ENCODE results near the gene TOX2.

The TOX2 gene

DNA sequence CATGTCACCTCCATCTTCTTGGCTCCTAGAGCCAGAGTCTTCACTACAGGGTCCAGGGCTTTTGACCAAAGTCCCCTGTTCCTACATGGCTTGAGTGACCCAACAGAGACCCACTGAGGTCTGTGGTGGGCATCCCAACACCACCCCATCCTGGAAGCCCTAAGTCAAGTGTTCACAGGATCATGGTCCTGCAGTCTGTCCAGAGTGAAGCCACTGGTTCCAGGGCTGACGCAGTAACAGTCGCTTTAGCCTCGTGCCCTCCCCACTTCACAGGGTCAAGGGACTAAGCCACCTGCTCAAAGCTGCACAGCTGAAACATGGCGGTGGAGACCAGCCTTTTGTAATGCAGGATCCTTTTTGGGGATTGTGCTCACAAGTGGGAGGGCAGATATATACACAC, 138.4 kb downstream of the TOX2 start:
- no peak for DNase-seq (ENCODE audit: low read depth in 1 of 2, low spot score in 1 of 2)

DNA sequence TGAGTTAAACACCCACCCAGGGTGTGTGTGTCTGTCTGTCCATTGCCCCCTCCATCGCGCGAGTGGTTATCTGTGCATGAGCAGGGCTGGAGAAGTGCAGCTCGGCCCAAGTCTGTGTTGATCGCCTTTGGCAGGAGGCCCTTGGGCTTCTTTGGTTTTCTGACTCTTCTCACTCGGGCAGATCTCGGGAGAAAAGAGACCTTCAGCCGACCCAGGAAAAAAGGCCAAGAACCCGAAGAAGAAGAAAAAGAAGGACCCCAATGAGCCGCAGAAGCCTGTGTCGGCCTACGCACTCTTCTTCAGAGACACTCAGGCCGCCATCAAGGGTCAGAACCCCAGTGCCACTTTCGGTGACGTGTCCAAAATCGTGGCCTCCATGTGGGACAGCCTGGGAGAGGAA, 139.5 kb downstream of the TOX2 start:
- no peak for DNase-seq (ENCODE audit: low read depth in 1 of 2, low spot score in 1 of 2)

DNA sequence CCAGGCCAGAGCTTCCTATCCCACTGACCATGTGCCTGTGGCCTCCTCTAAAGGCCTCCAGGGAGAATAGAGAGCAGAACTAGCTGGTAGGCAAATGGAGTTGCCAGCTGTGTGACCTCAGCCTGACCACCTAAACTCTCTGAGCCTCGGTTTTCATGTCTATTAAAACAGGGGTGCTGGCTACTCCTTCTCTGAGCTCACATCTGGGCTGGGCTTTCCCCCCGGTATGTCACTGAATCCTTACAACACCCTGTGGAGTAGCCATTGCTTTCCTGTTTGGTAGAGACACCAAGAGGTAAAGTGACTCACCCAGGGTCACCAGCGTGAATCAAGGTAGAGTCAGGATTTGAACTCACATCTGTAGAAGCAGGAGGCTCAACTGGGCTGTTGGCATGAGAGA, 140.2 kb downstream of the TOX2 start:
- no peak for DNase-seq (ENCODE audit: low read depth in 1 of 2, low spot score in 1 of 2)

DNA sequence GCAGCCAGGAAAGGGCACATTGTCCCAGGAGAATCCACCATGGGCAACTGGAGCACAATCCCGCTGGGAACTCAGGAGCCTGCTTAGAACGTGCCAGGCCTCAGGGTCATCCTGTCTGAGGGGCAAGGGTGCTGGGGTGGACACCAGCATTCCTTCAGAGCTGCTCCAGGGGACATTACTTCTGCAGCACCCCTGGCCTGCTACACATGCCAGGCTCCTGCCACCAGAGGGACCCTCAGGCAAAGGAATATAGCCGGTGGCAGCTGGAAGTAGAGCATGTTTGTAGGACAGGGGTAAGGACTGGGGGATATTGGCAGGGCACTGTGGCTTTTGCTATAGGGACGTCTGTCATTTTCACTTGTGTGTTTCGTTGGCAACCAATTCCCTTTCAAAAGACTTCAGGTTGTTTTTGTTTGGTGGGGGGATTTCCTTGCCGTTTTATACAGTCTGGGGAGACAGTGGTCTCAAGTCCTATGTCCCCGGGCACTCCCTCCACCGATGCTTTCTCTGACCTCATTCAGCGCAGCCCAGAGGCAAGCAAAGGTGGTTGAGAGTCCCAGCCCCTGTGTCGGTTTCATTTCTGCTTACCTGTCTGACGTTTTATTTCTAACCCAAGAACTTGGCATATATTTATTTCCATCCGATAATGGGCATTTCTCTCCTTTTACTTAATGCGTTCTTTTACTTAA, 141.5 kb downstream of the TOX2 start:
- DNase-seq (ENCODE audit: low read depth in 1 of 2, low spot score in 1 of 2): peak in 1 of 2 donors; percentile 26

DNA sequence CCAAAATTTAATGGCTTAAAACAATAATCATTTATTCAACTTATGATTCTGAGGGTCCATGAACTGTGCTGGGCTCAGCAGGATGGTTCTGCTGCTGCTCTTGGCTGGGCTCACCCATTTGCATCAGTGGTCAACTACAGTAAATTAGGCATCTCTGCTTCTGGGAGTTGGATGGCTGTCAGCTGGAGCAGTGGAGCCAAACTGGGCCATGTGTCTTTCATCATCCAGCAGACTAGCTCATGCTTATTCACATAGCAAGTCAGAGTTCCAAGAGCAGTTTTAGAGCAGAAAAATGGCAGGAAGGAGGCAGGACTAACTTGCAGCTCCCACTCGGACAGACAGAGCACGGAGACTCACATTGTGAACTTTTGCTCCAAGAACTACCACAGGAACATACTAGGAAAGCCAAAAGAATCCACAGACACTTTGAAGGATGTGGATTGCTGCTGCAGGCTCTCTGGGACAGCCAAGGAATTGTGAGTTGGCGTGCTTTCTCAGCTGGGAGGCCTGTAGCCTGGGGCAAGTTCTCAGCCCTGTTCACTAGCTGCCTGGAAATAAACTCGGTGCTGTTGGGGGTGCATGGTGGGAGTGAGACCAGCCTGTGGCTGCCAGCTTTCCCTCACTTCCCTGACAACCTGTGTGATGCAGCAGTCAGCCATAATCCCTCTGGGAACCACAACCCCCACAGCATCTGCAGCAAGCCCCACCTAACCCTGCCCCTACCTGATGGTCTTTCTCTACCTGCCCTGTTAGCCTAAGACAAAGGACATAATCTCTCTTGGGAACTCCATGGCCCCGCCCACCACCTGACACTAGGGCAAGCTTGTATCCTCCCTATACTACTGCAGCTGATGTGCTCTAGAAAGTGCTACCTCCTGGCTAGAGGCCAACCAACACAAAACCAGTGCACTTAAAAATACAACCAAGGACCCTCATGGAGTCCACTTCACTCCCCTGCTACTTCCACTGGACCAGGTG, 143.3 kb downstream of the TOX2 start:
- DNase-seq (ENCODE audit: low read depth in 1 of 2, low spot score in 1 of 2): no peak

DNA sequence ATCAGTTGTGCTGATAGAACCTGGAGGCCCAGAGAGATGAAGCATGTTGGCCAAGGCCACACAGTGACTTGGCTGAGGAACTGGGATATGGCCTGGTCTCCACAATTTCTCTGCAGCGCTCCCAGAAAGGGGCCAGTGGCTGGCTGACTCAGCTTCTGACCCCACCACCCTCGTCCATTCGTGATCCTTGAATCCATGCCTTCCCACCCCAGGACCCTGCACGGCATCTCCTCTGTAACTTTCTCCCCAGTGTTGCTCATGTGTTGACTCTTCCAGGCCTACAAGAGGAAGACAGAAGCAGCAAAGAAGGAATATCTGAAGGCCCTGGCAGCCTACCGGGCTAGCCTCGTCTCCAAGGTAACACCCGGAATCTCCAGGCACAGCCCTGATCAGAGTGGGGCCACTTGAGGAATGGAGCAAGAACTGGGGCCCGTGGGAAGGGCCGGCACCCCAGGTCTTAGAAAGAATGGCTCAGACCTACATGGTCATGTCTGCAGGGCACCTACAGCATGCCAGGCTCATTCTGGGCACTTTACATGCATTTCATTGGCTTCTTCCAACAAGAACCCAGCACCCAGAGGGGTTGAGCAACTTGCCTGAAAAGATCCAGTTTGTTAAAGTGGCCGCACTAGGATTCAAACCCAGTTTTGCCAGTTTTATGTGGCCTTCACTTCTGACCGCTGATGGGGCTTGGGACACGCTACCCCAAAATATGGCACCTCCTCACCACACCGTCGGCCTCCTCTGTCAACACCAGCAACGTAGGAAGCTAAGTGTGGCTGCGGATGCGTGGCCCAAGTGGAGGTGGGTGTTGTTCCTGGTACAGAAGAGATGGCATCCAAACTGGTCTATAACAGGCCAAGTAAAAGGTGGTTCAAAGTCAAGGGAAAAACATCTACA, 150.1 kb downstream of the TOX2 start:
- no peak for DNase-seq (ENCODE audit: low read depth in 1 of 2, low spot score in 1 of 2)

DNA sequence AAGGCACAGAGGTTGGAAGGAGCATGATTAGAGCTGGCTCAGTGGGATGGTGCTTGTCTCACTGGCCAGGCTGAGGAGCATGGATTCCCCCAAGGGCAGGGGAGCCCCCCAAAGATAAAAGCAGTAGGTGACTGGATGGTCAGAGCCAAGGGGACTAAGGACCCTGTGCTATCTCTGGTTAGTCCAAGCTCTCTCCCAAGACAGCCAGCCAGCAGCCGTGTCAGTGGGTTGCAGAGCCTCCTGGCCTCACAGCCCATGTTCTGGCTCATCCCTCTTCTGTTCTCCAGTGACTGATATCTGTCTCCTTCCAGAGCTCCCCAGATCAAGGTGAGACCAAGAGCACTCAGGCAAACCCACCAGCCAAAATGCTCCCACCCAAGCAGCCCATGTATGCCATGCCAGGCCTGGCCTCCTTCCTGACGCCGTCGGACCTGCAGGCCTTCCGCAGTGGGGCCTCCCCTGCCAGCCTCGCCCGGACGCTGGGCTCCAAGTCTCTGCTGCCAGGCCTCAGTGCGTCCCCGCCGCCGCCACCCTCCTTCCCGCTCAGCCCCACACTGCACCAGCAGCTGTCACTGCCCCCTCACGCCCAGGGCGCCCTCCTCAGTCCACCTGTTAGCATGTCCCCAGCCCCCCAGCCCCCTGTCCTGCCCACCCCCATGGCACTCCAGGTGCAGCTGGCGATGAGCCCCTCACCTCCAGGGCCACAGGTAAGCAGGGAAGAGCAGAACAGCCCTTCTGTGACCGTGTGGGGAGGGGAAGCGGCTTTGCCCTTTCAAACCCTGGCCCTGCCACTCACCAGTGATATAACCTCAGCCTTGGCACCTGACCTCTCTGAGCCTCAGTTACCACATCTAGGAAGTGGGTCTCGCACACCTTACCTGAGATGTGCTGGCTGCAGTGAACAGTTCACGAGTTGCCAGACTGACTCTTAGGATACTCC, 151.0 kb downstream of the TOX2 start:
- no peak for DNase-seq (ENCODE audit: low read depth in 1 of 2, low spot score in 1 of 2)

DNA sequence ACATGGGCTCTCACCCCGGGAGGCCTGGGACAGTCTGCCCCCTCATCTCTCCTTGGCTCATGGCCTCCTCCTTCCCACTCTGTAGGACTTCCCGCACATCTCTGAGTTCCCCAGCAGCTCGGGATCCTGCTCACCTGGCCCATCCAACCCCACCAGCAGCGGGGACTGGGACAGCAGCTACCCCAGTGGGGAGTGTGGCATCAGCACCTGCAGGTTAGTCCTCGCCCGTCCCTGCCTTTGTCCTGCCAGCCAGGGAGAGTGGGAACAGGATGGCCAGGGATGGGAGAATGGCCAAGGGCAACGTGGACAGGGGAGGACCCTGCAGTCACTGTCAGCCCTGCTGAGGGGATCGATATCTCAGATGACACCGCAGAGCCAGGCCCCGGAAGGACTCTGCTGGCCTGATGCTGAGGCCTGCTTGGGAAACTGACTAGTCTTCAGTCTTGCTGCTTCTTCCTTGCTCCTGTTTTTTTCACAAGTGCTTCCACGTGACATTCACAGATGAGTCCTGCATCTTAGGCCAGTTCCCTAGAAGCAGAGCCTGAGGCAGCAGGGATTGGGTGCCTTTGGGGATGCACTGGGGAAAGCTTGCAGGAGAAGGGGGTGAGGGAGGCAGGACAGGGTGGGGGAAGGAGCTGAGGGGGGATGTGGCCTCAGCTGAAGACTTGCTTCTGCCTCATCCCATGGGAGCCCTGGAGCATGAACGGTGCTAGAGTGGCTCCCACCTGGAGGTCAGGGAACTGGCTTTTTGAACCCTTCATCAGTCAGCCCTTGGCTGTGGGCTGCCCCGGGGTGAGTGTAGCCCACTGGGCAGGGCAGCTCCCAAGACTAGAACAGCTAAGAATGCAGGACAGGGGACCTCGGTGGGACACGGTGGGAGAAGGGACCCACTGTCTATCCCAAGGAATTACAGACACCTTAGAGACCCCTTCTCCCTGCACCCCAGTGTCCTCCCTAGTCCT, 152.3 kb downstream of the TOX2 start:
- DNase-seq (ENCODE audit: low read depth in 1 of 2, low spot score in 1 of 2): no peak

DNA sequence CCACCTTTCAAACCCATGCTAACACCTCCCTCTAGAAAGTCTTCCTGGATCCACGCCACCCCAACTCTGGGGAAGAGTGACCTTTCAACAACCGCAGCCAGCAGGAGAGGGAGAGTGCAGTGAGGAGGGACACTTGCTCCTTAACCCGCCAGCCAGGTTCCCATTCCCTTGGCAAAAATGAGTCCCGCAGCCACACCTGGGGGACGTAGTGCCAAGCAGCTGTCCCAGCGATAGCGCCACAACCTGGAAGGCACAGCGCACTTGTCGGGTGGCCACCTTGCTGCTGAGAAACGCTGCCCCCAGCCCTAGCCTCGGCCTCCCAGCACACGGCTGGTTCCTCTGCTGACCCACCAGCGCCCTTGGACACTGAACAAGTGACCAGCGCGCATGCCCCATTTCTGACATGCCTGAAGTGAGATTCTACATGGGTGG, 153.0 kb downstream of the TOX2 start:
- DNase-seq (ENCODE audit: low read depth in 1 of 2, low spot score in 1 of 2): no peak

DNA sequence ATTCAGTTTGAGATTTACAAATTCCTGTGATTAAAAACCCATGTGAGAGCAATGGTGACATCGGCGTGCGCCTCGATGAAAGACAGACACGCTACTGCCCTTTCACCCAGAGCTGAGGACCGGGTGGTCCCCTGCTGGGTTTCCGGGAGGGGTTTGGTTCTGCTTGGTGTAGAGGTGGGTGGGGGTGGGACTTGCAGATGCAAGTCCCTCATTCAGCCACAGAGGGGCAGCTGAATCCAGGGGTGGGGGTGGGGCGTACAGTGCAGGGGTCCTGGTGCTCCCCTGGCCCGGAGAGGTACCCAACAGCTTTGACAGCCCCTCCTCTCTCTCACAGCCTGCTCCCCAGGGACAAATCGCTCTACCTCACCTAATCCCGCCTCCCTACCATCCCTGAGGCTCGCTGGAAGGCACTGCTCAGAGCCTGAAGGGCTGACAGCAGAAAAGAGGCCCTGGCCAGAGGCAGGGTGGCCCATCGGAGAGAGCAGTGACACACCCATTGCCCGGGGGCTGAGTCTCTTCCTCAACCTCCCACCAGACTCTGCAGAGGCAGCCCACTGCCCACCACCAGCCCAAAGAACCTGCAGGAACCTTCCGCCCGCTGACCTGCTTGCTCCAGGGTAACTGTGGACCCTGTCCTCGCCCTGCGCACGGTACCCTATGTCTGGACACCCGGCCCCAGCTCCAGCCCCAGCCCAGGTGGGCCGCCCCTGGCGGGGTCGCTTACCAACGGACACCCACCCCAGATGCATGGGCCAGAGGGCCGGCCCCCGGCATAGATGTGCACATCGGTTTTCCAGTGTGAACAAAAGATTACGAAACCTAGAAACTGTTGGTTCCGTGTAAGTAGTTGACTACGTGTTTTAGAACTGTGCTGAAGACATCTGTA, 153.9 kb downstream of the TOX2 start:
- DNase-seq (ENCODE audit: low read depth in 1 of 2, low spot score in 1 of 2): no peak

DNA sequence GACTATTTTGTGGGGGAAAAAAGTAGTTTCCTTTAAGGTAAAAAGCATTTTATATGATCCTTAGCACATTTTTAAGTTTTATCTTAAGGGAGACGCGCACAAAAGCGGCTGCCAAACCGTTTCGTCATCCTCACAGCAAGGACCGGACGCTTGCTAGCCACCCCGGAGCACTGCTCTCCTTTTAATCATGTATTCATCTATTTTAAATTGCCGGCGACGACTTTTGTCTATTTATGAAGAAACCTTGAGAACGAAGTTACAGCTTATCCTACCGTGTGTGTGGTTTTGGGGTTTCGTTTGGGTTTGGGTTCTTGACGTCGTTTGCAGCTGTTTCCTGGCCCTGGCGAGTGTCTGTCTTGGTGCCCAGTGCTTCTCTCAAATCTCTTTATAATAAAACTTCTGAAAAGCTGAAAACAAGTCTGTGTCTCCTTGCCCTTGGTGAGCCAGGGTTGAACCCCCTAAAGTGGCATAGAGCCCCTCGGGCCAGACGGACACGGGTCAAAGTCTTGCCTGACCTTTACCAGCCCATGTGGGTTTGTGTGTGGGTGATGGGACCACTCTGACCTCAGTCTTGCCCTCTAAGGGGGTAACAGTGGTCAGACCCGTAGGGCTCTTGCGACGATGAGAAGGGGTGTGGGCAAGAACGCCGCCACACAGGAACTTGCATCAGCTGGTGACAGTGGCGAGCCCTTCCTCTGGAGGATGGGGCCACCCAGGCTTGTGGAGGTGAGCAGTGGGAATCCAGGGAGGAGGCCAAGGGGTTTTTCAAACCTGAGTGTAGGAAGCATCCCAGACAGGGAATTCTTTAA, 154.8 kb downstream of the TOX2 start:
- DNase-seq (ENCODE audit: low read depth in 1 of 2, low spot score in 1 of 2): peak; percentile 23 to 26

DNA sequence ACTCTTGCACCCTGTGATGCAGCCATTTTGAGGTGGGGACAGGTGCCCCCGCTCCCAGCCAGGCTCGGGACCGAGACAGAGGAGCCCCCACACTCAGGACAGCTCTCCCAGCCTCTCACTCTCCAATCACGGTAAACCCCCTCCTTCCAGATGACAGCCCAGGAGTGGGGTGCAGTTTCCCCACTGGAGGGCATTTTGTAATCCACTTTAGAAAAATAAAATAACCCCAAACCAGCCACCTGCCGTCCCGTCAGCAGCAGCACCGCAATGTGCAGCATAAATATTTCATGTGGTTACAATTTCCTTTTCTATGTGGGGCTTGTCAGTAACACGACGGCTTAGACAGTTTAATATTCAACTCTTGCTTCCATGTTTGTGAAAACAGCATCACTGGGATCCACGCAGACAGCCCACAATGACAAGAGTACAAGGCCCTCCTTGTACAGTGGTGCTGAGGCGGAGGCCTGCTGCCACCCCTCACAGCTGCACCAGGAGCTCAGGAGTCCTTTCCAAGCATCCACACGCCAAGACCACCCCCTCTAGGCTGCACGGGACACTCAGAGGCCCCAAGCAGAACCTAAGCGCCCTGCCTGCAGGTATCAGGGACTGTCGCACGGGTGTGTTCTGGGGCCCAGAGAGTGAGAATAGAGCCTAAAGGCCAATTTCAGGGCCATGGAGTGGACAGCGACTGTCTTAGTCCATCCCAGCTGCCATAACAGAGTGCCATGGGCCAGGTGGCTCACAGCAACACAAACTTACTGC, 155.7 kb downstream of the TOX2 start:
- DNase-seq (ENCODE audit: low read depth in 1 of 2, low spot score in 1 of 2): no peak

DNA sequence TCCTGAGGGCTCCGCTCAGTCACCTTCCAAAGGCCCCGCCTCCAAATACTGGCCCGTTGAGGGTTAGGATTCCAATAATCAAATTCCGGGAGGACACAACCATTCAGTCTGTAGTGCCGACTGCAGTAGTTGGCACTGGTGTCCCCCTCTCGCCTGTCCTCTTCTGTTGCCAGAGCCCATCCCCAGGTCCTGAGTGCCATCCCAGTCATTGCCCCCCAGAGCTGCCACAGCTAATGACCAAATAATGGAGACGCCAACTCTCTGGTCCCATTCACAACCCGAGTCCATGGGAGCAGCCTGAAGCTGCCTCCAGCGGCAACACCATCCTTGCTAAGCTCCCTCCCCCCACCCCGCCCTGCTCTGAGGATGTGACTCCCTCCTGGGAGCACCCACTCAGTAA, 156.4 kb downstream of the TOX2 start:
- no peak for DNase-seq (ENCODE audit: low read depth in 1 of 2, low spot score in 1 of 2)

DNA sequence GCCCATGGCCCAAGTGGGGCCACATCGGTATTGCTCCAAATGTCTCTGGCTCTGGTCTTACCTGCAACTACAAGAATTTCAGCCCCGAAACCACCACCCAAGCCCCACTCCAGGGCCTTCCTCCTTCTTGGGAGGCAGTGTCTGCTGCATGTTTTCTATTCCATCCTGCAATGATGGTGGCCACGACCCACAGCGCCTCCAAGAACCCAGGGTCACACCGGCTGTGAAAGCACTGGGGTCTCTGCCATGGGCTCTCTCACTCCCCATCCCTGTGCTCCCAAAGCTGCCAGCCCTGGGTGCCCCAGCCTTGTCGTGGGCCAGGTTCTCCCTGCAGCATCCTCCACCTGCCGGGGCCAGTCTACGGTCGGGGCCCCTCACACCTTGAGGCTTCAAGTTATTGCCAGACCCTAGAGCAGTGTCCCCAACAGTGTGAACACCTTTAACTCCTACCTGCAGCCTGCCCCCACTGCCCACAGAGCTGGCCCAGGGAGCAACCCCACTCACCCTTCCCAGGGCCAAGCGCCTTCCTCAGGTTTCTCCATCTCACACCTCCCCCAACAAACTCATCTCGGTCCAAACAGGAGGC, 157.0 kb downstream of the TOX2 start:
- no peak for DNase-seq (ENCODE audit: low read depth in 1 of 2, low spot score in 1 of 2)

DNA sequence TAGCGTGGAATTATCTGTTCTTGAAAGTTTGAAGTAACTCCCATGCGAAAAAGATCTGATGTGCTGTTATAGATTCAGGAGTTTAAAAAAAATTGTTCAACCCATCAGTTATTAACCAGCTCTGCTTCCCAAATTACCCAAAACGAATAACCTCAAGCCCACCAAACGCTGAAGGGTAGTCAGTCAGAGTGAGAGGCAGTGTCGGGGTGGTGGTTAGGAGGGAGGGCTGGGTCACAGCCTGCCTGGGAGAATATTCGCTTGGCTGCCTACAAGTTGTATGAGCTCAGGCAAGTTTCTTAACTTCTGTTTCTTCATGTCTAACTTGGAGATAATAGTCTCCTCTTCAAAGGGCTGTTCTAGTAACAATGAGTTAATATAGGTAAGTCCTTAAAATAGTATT, 157.7 kb downstream of the TOX2 start:
- DNase-seq (ENCODE audit: low read depth in 1 of 2, low spot score in 1 of 2): no peak

DNA sequence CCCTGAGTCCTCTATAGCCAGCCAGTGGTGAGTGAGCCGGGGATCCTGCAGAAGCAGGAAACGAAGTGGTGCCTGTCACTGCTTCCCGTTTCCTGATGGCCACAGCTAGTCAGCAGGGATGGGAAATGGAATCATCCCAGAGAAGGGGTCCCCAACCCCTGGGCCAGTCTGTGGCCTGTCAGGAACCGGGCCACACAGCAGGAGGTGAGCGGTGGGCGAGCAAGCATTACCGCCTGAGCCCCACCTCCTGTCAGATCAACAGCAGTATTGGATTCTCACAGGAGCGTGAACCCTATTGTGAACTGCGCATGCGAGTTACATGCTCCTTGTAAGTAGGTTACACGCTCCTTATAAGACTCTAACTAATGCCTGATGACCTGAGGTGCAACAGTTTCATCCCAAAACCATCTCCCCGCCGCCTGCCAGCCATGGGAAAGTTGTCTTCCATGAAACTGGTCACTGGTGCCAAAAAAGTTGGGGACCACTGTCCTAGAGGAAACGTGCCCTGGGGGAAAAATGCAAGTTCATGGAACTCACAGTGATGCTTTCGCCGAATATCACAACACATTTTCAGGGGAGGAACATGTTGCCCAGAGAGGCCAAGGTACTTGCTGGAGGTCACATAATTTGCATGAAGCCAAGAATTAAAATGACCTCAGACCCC, 158.5 kb downstream of the TOX2 start:
- no peak for DNase-seq (ENCODE audit: low read depth in 1 of 2, low spot score in 1 of 2)

Measured in activated T-helper 1 cell treated with anti-CD3 and anti-CD28 coated beads, Interleukin-2, amount 50 U/mL, for 16 hours (primary cell).